GM23248 (cell line): ENCODE results near the gene EFCAB6. TPM values are rescaled to one million over a fixed set of nuclear protein-coding genes. Genes with fewer than 3 reads are reported as not detected.
A peak's percentile ranks its signal among the peaks of the same experiment; 100 is the strongest.

Experiments used
- DNase-seq: peaks from one replicate; pipeline ENCODE4 v3.0.0-alpha.2; 2015
- H2AFZ ChIP-seq: fragments of 200-600 bp; sonication (generic); 2 replicates; pipeline ENCODE4 v1.6.1; 2016; ENCODE audit warnings: antibody characterized with exemption
- H3F3A ChIP-seq: fragments of 200-600 bp; sonication (generic); 2 replicates; pipeline ENCODE4 v1.6.1; 2016; ENCODE audit warnings: mild to moderate bottlenecking, antibody characterized with exemption, mixed run types; ENCODE audit not compliant: insufficient read depth
- H3K27ac ChIP-seq: fragments of 200-600 bp; sonication (generic); 2 replicates; pipeline ENCODE4 v1.5.1; 2016; ENCODE audit warnings: mild to moderate bottlenecking
- H3K27me3 ChIP-seq: fragments of 200-600 bp; sonication (generic); replicated peaks from 2 replicates; pipeline ENCODE4 v1.6.1; 2016; ENCODE audit warnings: mild to moderate bottlenecking; ENCODE audit not compliant: insufficient read depth
- H3K36me3 ChIP-seq: fragments of 200-600 bp; sonication (generic); 2 replicates; pipeline ENCODE4 v1.6.1; 2016; ENCODE audit warnings: low read depth, mild to moderate bottlenecking
- H3K4me1 ChIP-seq: fragments of 200-600 bp; sonication (generic); 2 replicates; pipeline ENCODE4 v1.6.1; 2016; ENCODE audit warnings: mild to moderate bottlenecking; ENCODE audit not compliant: insufficient read depth
- H3K4me2 ChIP-seq: fragments of 200-600 bp; sonication (generic); one replicate; pipeline ENCODE4 v1.6.1; 2016; ENCODE audit warnings: mild to moderate bottlenecking; ENCODE audit not compliant: unreplicated experiment
- H3K4me3 ChIP-seq: fragments of 200-600 bp; sonication (generic); 2 replicates; pipeline ENCODE4 v1.5.1; 2016; ENCODE audit warnings: mild to moderate bottlenecking
- H3K79me2 ChIP-seq: fragments of 200-600 bp; sonication (generic); 2 replicates; pipeline ENCODE4 v1.6.1; 2016; ENCODE audit warnings: mild to moderate bottlenecking; ENCODE audit not compliant: insufficient read depth
- H3K9ac ChIP-seq: fragments of 200-600 bp; sonication (generic); 2 replicates; pipeline ENCODE4 v1.6.1; 2016; ENCODE audit warnings: mild to moderate bottlenecking
- H3K9me2 ChIP-seq: fragments of 200-600 bp; sonication (generic); 2 replicates; pipeline ENCODE4 v1.6.1; 2016; ENCODE audit warnings: mixed run types, mild to moderate bottlenecking, moderate library complexity; ENCODE audit not compliant: insufficient read depth
- H3K9me3 ChIP-seq: fragments of 200-600 bp; sonication (generic); one replicate; pipeline ENCODE4 v1.6.1; 2017; ENCODE audit warnings: low read depth
- H4K20me1 ChIP-seq: fragments of 200-600 bp; sonication (generic); 2 replicates; pipeline ENCODE4 v1.6.0; 2016; ENCODE audit not compliant: insufficient read depth
- EZH2 ChIP-seq: fragments of 200-600 bp; sonication (generic); IDR thresholded peaks from 2 replicates; pipeline ENCODE4 v1.6.1; 2018; ENCODE audit warnings: antibody characterized with exemption, mild to moderate bottlenecking; ENCODE audit not compliant: insufficient read depth, poor library complexity, severe bottlenecking
- EZH2phosphoT487 ChIP-seq: fragments of 200-600 bp; sonication (generic); IDR thresholded peaks from 2 replicates; pipeline ENCODE4 v1.6.1; 2018; ENCODE audit warnings: antibody characterized with exemption, moderate library complexity, mild to moderate bottlenecking, low read depth; ENCODE audit not compliant: insufficient read depth
- WGBS, 2 experiments: methylation state at CpG; one replicate each; pipeline ENCODE4 v1.1.6; 2015 to 2017; ENCODE audit warnings: low lambda C conversion rate in 2 of 2, low coverage in 1 of 2; ENCODE audit errors: missing lambda C conversion rate in 2 of 2; 5-methylcytosine and 5-hydroxymethylcytosine counted together
- in situ Hi-C: fragments of 300-500 bp; cut with MboI; formaldehyde crosslinking; loops from 2 replicates; pipeline ENCODE4 v1.15.0; 2020
- polyA plus RNA-seq: library from polyadenylated mRNA; unstranded; fragments of >200 nt; fragmentation: Nextera tagmentation; extraction: Ambion mirVana; gene quantifications from 2 replicates; pipeline ENCODE4 v1.2.1, GENCODE V29; 2016
- total RNA-seq: library from RNA; depleted of rRNA; stranded (reverse); fragments of >200 nt; shearing (Covaris generic); gene quantifications from 2 replicates; pipeline ENCODE4 v1.2.3, GENCODE V29; 2014

The EFCAB6 gene
- total and polyA plus RNA-seq, 2 experiments from 2014 or later = 1.5 to 2.1 TPM

DNA sequence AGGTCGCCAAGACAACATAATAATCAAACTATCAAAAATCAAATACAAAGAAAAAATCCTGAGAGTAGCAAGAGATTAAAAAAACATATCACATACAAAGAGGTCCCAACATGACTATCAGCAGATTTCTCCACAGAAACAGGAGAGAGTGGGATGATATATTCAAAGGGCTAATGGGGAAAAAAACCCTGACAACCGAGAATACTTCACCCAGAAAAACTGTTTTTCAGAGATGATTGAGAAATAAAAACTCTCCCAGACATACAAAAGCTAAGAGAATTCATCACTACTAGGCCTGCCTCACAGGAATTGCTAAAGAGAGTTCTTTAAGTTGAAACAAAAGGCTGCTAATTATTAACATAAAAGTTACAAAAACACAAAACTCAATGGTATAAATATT lies 108.1 kb downstream of the EFCAB6 start:
- TF ChIP-seq EZH2phosphoT487 (no peak), EZH2 (no peak)
- no peaks in the 10 kb centered on the region for H4K20me1 ChIP-seq
- no peaks in the 10 kb centered on the region for H3K4me1 ChIP-seq
- no peak overlapping the region for H3K9ac ChIP-seq
- no peak overlapping the region for H2AFZ ChIP-seq
- H3K9me3 ChIP-seq = no peaks in the 10 kb centered on the region
- H3K9me2 ChIP-seq = no peaks in the 10 kb centered on the region
- no peak for DNase-seq
- no peaks in the 10 kb centered on the region for H3K36me3 ChIP-seq
- H3K27me3 ChIP-seq = no peaks in the 10 kb centered on the region
- no peak overlapping the region for H3K27ac ChIP-seq
- 26 to 37% methylated on average over 2 of the region's 2 CpGs for WGBS, 2 experiments
- no peak overlapping the region for H3K4me3 ChIP-seq
- in situ Hi-C loops = no loop called here
- H3K4me2 ChIP-seq = no peak overlapping the region
- H3F3A ChIP-seq = no peaks in the 10 kb centered on the region
- no peaks in the 10 kb centered on the region for H3K79me2 ChIP-seq

DNA sequence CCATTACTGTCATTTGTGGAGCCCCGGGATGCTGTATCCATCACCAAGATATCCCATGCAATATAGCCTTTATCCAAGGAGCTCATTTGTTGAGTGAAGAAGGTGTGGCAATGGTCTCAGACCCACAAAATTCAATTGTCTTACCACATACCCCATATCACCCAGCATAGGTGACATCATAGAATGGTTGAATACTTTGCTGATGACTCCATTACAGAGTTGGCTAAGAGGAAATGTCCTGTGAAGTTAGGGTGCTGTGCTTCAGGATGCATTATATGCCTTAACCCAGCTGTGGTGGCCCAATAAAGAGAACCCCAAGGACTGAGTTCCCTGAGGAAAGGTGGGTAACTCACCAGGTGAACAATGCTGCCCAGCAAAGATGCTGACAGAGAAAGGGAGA lies 113.7 kb downstream of the EFCAB6 start:
- Histone ChIP-seq H4K20me1 (no peaks in the 10 kb centered on the region), H3K27ac (no peak overlapping the region), H3K27me3 (no peaks in the 10 kb centered on the region), H3K4me3 (no peak overlapping the region), H3F3A (no peaks in the 10 kb centered on the region), H3K79me2 (no peaks in the 10 kb centered on the region), H3K9ac (no peak overlapping the region), H3K36me3 (no peaks in the 10 kb centered on the region), H3K9me3 (no peaks in the 10 kb centered on the region), H3K4me1 (no peaks in the 10 kb centered on the region), H3K4me2 (no peak overlapping the region), H2AFZ (no peak overlapping the region), H3K9me2 (no peaks in the 10 kb centered on the region)
- DNase-seq = peak; percentile 38
- TF ChIP-seq EZH2 (no peak), EZH2phosphoT487 (no peak)
- 95 to 100% methylated on average over 1 of the region's 1 CpG for WGBS, 2 experiments
- in situ Hi-C loops = no loop called here

DNA sequence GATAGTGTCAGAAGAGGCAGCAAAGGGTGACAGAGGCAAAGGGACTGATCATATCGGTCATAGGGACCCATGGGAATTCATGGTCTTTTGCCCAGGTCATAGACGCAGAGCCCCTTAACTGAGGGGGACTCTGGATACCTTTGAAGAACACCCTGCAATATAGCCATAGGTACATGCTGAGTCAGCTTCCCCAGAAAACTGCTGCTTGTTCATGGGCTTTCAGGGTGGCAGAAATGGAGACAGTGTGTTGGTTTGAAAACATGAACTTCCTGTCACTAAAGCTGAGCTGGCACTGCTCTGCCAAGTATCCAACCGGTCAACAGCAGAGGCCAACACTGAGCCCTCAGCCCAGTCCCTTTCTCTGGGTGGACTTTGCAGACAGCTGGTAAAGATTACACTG lies 114.2 kb downstream of the EFCAB6 start:
- H3K9ac ChIP-seq = no peak overlapping the region
- no peak overlapping the region for H3K27ac ChIP-seq
- H3K79me2 ChIP-seq = no peaks in the 10 kb centered on the region
- no peaks in the 10 kb centered on the region for H3F3A ChIP-seq
- H3K9me2 ChIP-seq = no peaks in the 10 kb centered on the region
- H3K4me1 ChIP-seq = no peaks in the 10 kb centered on the region
- no peak overlapping the region for H3K4me3 ChIP-seq
- no peaks in the 10 kb centered on the region for H4K20me1 ChIP-seq
- no peak for TF ChIP-seq EZH2
- no peak for TF ChIP-seq EZH2phosphoT487
- WGBS, 2 experiments = 72 to 82% methylated on average over 3 of the region's 3 CpGs
- H2AFZ ChIP-seq = no peak overlapping the region
- H3K4me2 ChIP-seq = no peak overlapping the region
- H3K9me3 ChIP-seq = no peaks in the 10 kb centered on the region
- DNase-seq = no peak
- in situ Hi-C loops = no loop called here
- H3K27me3 ChIP-seq = no peaks in the 10 kb centered on the region
- no peaks in the 10 kb centered on the region for H3K36me3 ChIP-seq

DNA sequence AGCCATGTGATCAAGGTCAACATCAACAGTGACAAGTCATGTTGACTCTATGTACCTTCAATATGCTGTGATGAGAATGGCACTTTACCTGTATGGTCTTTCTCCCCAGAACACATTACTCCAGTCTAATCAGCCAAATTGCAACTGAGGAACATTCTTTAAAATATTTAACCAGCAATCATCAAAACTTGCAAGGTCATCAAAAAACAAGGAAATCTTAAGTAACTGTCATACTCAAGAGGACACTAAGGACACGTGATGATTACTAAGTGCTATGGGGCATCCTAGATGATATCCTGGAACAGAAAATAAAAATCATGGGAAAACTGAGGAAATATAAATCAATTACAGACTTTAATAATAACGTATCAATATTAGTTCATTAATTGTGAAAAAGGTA lies 118.9 kb downstream of the EFCAB6 start:
- no peak overlapping the region for H2AFZ ChIP-seq
- H3K9me3 ChIP-seq = no peaks in the 10 kb centered on the region
- H3K27ac ChIP-seq = no peak overlapping the region
- H3K4me3 ChIP-seq = no peak overlapping the region
- 45 to 63% methylated on average over 2 of the region's 2 CpGs for WGBS, 2 experiments
- H3K79me2 ChIP-seq = no peaks in the 10 kb centered on the region
- in situ Hi-C loops = no loop called here
- no peaks in the 10 kb centered on the region for H3K4me1 ChIP-seq
- no peaks in the 10 kb centered on the region for H3F3A ChIP-seq
- TF ChIP-seq EZH2phosphoT487 (no peak), EZH2 (no peak)
- no peak overlapping the region for H3K9ac ChIP-seq
- no peaks in the 10 kb centered on the region; the same call in 1 of the 2 replicates for H3K9me2 ChIP-seq
- no peak overlapping the region for H3K4me2 ChIP-seq
- no peaks in the 10 kb centered on the region for H3K36me3 ChIP-seq
- no peaks in the 10 kb centered on the region for H3K27me3 ChIP-seq
- DNase-seq = no peak
- no peaks in the 10 kb centered on the region for H4K20me1 ChIP-seq

DNA sequence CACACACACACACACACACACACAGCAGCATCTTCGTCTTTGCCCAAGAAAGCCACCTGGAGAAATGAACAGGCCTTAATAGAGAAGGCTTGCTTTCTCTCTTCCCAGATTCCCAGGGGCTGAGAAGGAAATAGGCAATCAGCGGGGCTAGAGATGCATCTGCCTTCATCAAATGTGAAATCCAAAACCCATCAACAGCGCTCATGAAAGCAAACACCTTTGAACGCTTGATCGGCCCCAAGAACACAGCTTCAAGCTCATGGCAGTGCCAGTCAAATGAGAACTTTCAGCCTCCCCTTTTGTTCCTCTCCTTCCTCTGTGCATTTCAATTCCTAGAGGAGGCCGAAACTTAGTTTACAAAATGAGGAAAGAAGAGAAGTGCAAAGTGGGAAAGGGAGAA lies 122.7 kb downstream of the EFCAB6 start:
- no peak overlapping the region for H3K4me3 ChIP-seq
- no peaks in the 10 kb centered on the region for H3K36me3 ChIP-seq
- in situ Hi-C loops = no loop called here
- no peaks in the 10 kb centered on the region; the same call in 1 of the 2 replicates for H3K9me2 ChIP-seq
- DNase-seq = no peak
- no peak overlapping the region for H3K4me2 ChIP-seq
- no peak for TF ChIP-seq EZH2
- no peak for TF ChIP-seq EZH2phosphoT487
- H3K4me1 ChIP-seq = no peaks in the 10 kb centered on the region
- no peaks in the 10 kb centered on the region for H3K27me3 ChIP-seq
- no peak overlapping the region for H3K27ac ChIP-seq
- H3K79me2 ChIP-seq = no peaks in the 10 kb centered on the region
- H4K20me1 ChIP-seq = no peaks in the 10 kb centered on the region
- no peaks in the 10 kb centered on the region for H3F3A ChIP-seq
- 78 to 83% methylated on average over 6 of the region's 6 CpGs for WGBS, 2 experiments
- no peaks in the 10 kb centered on the region for H3K9me3 ChIP-seq
- no peak overlapping the region for H2AFZ ChIP-seq
- H3K9ac ChIP-seq = no peak overlapping the region
